Fibroblast of lung (primary cell): Measurements from ENCODE around the gene ATP8A2.

Experiments used
- EZH2 ChIP-seq: IDR thresholded peaks from 2 replicates; pipeline ENCODE4 v1.5.1; 2012; ENCODE audit warnings: low read length, control low read depth, mild to moderate bottlenecking; ENCODE audit errors: missing control alignments
- TF ChIP-seq, protein P1 (sequence below), 2 donors: IDR thresholded peaks in 1 of 2; conservative IDR thresholded peaks in 1 of 2; 1 replicate in 1 of 2; 2 replicates in 1 of 2; pipeline ENCODE4 v1.5.1; 2011 to 2012; ENCODE audit warnings: low read length in 2 of 2, control low read depth in 1 of 2, inconsistent platforms in 1 of 2, low read depth in 1 of 2, mild to moderate bottlenecking in 1 of 2

DNA sequence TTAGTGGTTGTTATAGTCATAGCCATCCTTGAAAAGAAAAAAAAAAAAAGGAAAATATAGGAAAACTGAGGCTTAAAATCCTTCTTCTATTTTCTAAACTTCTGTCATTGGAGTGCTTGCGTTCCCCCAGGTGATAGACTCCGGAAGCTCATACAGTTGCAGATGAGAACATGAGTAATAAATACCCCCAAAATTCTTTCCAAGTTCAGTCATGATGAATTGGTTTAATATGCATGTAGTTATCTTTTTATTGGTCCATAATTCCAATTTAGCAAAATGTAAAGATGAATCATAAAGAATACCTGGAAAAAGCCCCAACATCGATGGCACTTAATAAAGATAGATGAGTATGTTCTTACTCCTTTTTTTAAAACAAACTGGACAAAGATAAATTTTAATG, 487.8 kb downstream of the ATP8A2 start:
- TF ChIP-seq EZH2 = no peak
- TF ChIP-seq, protein P1, sequence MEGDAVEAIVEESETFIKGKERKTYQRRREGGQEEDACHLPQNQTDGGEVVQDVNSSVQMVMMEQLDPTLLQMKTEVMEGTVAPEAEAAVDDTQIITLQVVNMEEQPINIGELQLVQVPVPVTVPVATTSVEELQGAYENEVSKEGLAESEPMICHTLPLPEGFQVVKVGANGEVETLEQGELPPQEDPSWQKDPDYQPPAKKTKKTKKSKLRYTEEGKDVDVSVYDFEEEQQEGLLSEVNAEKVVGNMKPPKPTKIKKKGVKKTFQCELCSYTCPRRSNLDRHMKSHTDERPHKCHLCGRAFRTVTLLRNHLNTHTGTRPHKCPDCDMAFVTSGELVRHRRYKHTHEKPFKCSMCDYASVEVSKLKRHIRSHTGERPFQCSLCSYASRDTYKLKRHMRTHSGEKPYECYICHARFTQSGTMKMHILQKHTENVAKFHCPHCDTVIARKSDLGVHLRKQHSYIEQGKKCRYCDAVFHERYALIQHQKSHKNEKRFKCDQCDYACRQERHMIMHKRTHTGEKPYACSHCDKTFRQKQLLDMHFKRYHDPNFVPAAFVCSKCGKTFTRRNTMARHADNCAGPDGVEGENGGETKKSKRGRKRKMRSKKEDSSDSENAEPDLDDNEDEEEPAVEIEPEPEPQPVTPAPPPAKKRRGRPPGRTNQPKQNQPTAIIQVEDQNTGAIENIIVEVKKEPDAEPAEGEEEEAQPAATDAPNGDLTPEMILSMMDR (conservative IDR thresholded peaks at IDR 0.05 in 1 of 2, IDR thresholded peaks at IDR 0.05 in 1 of 2; ENCODE audit: low read depth in 1 of 2, low read length in 2 of 2) = no peak
